K562 (cell line): ENCODE data around the gene SDCBP2. TPM values are rescaled to one million over a fixed set of nuclear protein-coding genes. Genes with fewer than 3 reads are reported as not detected.

ENCODE experiments used
- ATAC-seq: fragments of 200-7000 bp; cut with Tn5 transposase; 3 replicates; pipeline ENCODE4 v1.9.1; 2020; ENCODE audit warnings: moderate library complexity
- BruUV-seq: library from RNA; stranded (reverse); fragments of 400-500 nt; replicated peaks from 2 replicates; lab custom pipeline; 2021; lab: Mats Ljungman, UMichigan
- CTCF ChIA-PET: fragments of 300-600 bp; formaldehyde crosslinking; extraction: SDS; loops from one replicate; lab custom pipeline; 2021; ENCODE audit warnings: low intra/inter-chr PET ratio; lab: Yijun Ruan, JAX
- POLR2A ChIA-PET: fragments of 300-600, 350-650 bp; sonication (Branson Sonifier 250); formaldehyde crosslinking; extraction: SDS; loops from one replicate; lab custom pipeline; 2021; ENCODE audit warnings: antibody characterized with exemption, inconsistent platforms; lab: Yijun Ruan, JAX
- DNase-seq, 4 experiments: peaks; one replicate each; pipeline versions ENCODE4 v3.0.0 to v3.0.0-alpha.2; 2011 to 2018; ENCODE audit warnings: low spot score in 3 of 4, mixed read lengths in 3 of 4; ENCODE audit errors: extremely low read depth in 1 of 4
- FAIRE-seq: peaks from 2 replicates; lab custom pipeline; 2011; peaks lifted over from hg19 to GRCh38; lab: Jason Lieb, UNC
- H2AFZ ChIP-seq: 2 replicates; pipeline ENCODE4 v1.6.0; 2011; ENCODE audit warnings: low read depth, low read length, control low read depth, inconsistent platforms
- H3K27ac ChIP-seq: fragments of 200-600 bp; 3 replicates; pipeline ENCODE4 v1.8.0; 2011; ENCODE audit warnings: low read depth, mild to moderate bottlenecking, control low read depth, inconsistent platforms, low read length, moderate library complexity, mixed read lengths; ENCODE audit errors: extremely low read depth
- H3K27me3 ChIP-seq, 2 experiments: fragments of 300-600 bp in 1 of 2; 2 replicates in 1 of 2; 3 replicates in 1 of 2; pipeline versions ENCODE4 v1.6.0 to v1.8.0; 2011; ENCODE audit warnings: inconsistent platforms in 2 of 2, low read length in 2 of 2, mild to moderate bottlenecking in 1 of 2, mixed read lengths in 1 of 2, moderate library complexity in 1 of 2; ENCODE audit not compliant: control insufficient read depth in 2 of 2, insufficient read depth in 2 of 2
- H3K36me3 ChIP-seq: fragments of 300-600 bp; 3 replicates; pipeline ENCODE4 v1.8.0; 2011; ENCODE audit warnings: mild to moderate bottlenecking, low read length, inconsistent platforms; ENCODE audit not compliant: control insufficient read depth, insufficient read depth
- H3K4me1 ChIP-seq, 2 experiments: fragments of 200-600 bp in 1 of 2; replicated peaks in 1 of 2; 2 replicates in 1 of 2; 3 replicates in 1 of 2; pipeline versions ENCODE4 v1.5.1 to v1.8.0; 2011; ENCODE audit warnings: inconsistent platforms in 2 of 2, low read length in 2 of 2, mild to moderate bottlenecking in 1 of 2, mixed read lengths in 1 of 2, moderate library complexity in 1 of 2; ENCODE audit not compliant: control insufficient read depth in 2 of 2, insufficient read depth in 2 of 2
- H3K4me2 ChIP-seq: 2 replicates; pipeline ENCODE4 v1.6.1; 2011; ENCODE audit warnings: low read length, control low read depth, inconsistent platforms, mixed read lengths; ENCODE audit not compliant: insufficient read depth
- H3K4me3 ChIP-seq: fragments of 200-600 bp; sonication (generic), shearing (Covaris generic); 2 replicates; pipeline ENCODE4 v1.5.1; 2016; ENCODE audit warnings: control low read depth, inconsistent platforms
- H3K79me2 ChIP-seq: fragments of 200-600 bp; 3 replicates; pipeline ENCODE4 v1.8.0; 2011; ENCODE audit warnings: low read length, inconsistent platforms; ENCODE audit not compliant: control insufficient read depth, insufficient read depth
- H3K9ac ChIP-seq, 2 experiments: 2 replicates each; pipeline versions ENCODE4 v1.6.0 to v1.6.1; 2011; ENCODE audit warnings: low read depth in 2 of 2, low read length in 2 of 2, control low read depth in 1 of 2, inconsistent platforms in 1 of 2, mild to moderate bottlenecking in 1 of 2, mixed read lengths in 1 of 2; ENCODE audit not compliant: insufficient read depth in 1 of 2
- H3K9me1 ChIP-seq: one replicate; pipeline ENCODE4 v1.6.0; 2011; ENCODE audit warnings: inconsistent platforms, mild to moderate bottlenecking, low read length, moderate library complexity; ENCODE audit not compliant: control insufficient read depth, insufficient read depth
- H3K9me3 ChIP-seq: replicated peaks from 2 replicates; pipeline ENCODE4 v1.5.1; 2011; ENCODE audit warnings: low read depth, low read length, inconsistent platforms; ENCODE audit not compliant: control insufficient read depth, insufficient read depth
- H4K20me1 ChIP-seq: replicated peaks from 2 replicates; pipeline ENCODE4 v1.6.1; 2011; ENCODE audit warnings: low read length, inconsistent platforms, mixed read lengths; ENCODE audit not compliant: control insufficient read depth, insufficient read depth
- FOXJ3 ChIP-seq: sonication (generic); formaldehyde crosslinking; IDR thresholded peaks from 2 replicates; pipeline ENCODE4 v1.4.0; 2020; ENCODE audit warnings: mild to moderate bottlenecking, missing genetic modification reagents
- GATA2 ChIP-seq: sonication (generic); formaldehyde crosslinking; IDR thresholded peaks from 2 replicates; pipeline ENCODE4 v1.4.0; 2020; ENCODE audit warnings: mild to moderate bottlenecking, missing genetic modification reagents
- PKNOX1 ChIP-seq: fragments of 450-650 bp; IDR thresholded peaks from 2 replicates; pipeline ENCODE4 v1.6.1; 2016
- TAF1 ChIP-seq: IDR thresholded peaks from 2 replicates; pipeline ENCODE4 v1.6.1; 2011; ENCODE audit warnings: mild to moderate bottlenecking, low read length, moderate library complexity; ENCODE audit not compliant: insufficient read depth, control insufficient read depth, severe bottlenecking; ENCODE audit errors: extremely low read depth
- ZNF224 ChIP-seq: sonication (generic); formaldehyde crosslinking; IDR thresholded peaks from 2 replicates; pipeline ENCODE4 v1.8.0; 2022; ENCODE audit warnings: mild to moderate bottlenecking, missing genetic modification reagents
- ZNF445 ChIP-seq: fragments of 250-450 bp; sonication (Bioruptor Pico); IDR thresholded peaks from 2 replicates; pipeline ENCODE4 v1.4.0; 2020; ENCODE audit warnings: low read depth, mild to moderate bottlenecking, moderate library complexity
- ZNF518B ChIP-seq: fragments of 250-450 bp; sonication (Bioruptor Pico); IDR thresholded peaks from 2 replicates; pipeline ENCODE4 v1.5.0; 2021; ENCODE audit warnings: mild to moderate bottlenecking, moderate library complexity
- ZNF699 ChIP-seq: fragments of 250-450 bp; sonication (Bioruptor Pico); IDR thresholded peaks from 2 replicates; pipeline ENCODE4 v1.8.0; 2021; ENCODE audit warnings: mild to moderate bottlenecking, moderate library complexity; ENCODE audit not compliant: insufficient replicate concordance
- WGBS: fragments of 100-300 bp; shearing (Covaris generic); methylation state at CpG from one replicate; pipeline ENCODE4 v1.1.6; 2016; ENCODE audit warnings: low coverage, mixed read lengths; ENCODE audit not compliant: insufficient coverage; ENCODE audit errors: missing lambda C conversion rate; 5-methylcytosine and 5-hydroxymethylcytosine counted together
- in situ Hi-C: fragments of 300-500 bp; cut with MboI; formaldehyde crosslinking; loops from 4 replicates; pipeline ENCODE4 v1.15.0; 2018; ENCODE audit warnings: inconsistent platforms, mixed read lengths
- intact Hi-C: fragments of 100-400 bp; cut with micrococcal nuclease; formaldehyde crosslinking; loops from 2 replicates; pipeline ENCODE4 v1.14.2; 2022
- polyA plus RNA-seq, 8 experiments: library from polyadenylated mRNA; depleted of rRNA in 4 of 8; stranded (reverse) in 5 of 8; unstranded in 3 of 8; fragments of >200 nt; fragmentation: Nextera tagmentation in 2 of 8; fragmentation: Illumina TruSeq in 1 of 8; extraction: Ambion mirVana in 2 of 8; extraction: Trizol in 1 of 8; gene quantifications; 2 replicates each; pipeline versions ENCODE4 v1.2.1 to v1.2.3, GENCODE V29; 2011 to 2014; ENCODE audit warnings: inconsistent platforms in 1 of 8, missing spikeins in 1 of 8
- total RNA-seq, 7 experiments: library from RNA; depleted of rRNA in 6 of 7; stranded (reverse); fragments of >200 nt in 6 of 7; fragmentation: Illumina TruSeq in 2 of 7; extraction: Trizol in 2 of 7; gene quantifications; 2 replicates each; pipeline versions ENCODE4 v1.2.1 to v1.2.3, GENCODE V29; 2011 to 2021; ENCODE audit warnings: low replicate concordance in 1 of 7

The SDCBP2 gene
- total and polyA plus RNA-seq, 9 of the 15 experiments (the other 6 are each of a cell fraction or from before 2014, with no cell fraction given) = 0.06 to 1.2 (median 0.80) TPM

- TF ChIP-seq GATA2 (CRISPR knock-in tag) (no peak), ZNF699 (CRISPR knock-in tag) (no peak), ZNF518B (CRISPR knock-in tag) (no peak), PKNOX1 (0 out of 2 replicates have a peak, but pooled peaks have one; percentile 22), ZNF224 (CRISPR knock-in tag) (no peak), TAF1 (no peak), ZNF445 (CRISPR knock-in tag) (no peak), FOXJ3 (CRISPR knock-in tag) (no peak)
- H3K27me3 ChIP-seq = no peaks in the 10 kb centered on the region
- in situ Hi-C loops (no loop called here), intact Hi-C loops (loop anchor here (10.0 kb wide), 1 partner anchor 187 kb away; no protein-coding TSS in a partner anchor)
- WGBS = 17% methylated on average over 12 of the region's 12 CpGs
- H3K79me2 ChIP-seq = no peaks in the 10 kb centered on the region
- H3K4me3 ChIP-seq = no peak overlapping the region
- CTCF ChIA-PET = no interaction called here
- no peaks in the 10 kb centered on the region for H4K20me1 ChIP-seq
- peak overlapping the region; percentile 28 for H3K4me2 ChIP-seq
- peak overlapping the region; percentile 34; the same call in 1 of the 2 replicates for H2AFZ ChIP-seq
- no peaks in the 10 kb centered on the region for H3K9me3 ChIP-seq
- BruUV-seq = no TSS peak
- no peak for DNase-seq
- H3K4me1 ChIP-seq = peaks cover 0 to 11% of the 10 kb centered on the region in 2 experiments; a peak in 3 of 5 replicates
- no peak overlapping the region for H3K9ac ChIP-seq
- no peaks in the 10 kb centered on the region for H3K9me1 ChIP-seq
- H3K36me3 ChIP-seq = no peaks in the 10 kb centered on the region
- no peak for FAIRE-seq
- ATAC-seq = no peak
- POLR2A ChIA-PET = no interaction called here
- H3K27ac ChIP-seq = no peak overlapping the region
Observed at GRCh38 chr20:1317545-1318255, 11.2 kb downstream of the SDCBP2 start.
